DMS153 (cell line): ENCODE data around the gene SLC39A1.
"Not testable (repeated sequence)": the region's sequence is repeated elsewhere in the genome, so short reads cannot be mapped to it uniquely, and the experiment has no call there.

Experiments used
- DNase-seq: peaks from one replicate; lab custom pipeline; 2025; lab: John Stamatoyannopoulos, UW

SLC39A1 gene

DNA sequence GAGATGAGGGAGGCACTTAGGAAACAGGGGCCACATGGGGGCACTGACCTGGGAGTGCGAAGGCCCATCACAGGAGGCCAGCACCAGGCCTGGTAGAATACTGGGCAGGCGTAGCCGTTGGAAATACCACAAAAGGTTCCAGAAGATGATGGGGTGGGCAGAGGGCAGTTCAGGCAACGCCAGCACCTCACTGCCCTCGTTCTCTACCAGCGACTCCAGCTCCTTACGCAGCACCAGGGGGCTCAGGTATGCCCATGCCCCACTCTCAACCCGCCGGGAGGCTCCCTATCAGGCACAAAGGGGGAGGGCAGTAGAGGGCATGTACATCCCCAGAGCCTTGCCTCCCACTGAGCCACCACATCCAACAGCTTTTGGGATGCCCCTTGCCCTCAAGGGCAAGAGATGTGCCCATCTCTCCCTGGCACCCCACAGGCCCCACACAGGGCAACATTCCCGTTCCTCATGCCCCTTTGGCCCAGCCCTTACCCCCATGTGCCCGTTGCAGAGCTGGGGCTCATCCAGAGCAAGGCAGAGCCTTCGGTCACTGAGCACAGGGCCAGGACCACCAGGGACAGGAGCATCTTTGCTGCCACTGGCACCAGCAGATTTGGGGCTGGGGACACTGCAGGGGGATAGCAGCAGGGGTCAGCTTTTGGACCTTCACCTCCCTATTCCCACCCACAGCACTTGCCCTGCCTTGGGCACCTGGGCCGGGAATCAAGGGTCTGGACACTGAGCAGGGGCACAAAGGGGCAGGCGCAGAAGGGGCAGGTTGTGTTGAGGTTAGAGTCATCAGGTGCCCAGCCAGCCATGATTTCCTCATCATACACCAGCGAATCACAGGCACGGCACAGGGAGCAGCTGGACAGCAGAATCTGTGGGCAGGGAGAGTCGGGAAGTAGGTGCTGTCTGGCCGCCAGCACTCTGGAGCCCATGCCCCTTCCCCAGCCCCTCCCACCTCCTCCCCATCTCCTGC lies 30.9 kb downstream of the SLC39A1 start:
- no peak for DNase-seq

DNA sequence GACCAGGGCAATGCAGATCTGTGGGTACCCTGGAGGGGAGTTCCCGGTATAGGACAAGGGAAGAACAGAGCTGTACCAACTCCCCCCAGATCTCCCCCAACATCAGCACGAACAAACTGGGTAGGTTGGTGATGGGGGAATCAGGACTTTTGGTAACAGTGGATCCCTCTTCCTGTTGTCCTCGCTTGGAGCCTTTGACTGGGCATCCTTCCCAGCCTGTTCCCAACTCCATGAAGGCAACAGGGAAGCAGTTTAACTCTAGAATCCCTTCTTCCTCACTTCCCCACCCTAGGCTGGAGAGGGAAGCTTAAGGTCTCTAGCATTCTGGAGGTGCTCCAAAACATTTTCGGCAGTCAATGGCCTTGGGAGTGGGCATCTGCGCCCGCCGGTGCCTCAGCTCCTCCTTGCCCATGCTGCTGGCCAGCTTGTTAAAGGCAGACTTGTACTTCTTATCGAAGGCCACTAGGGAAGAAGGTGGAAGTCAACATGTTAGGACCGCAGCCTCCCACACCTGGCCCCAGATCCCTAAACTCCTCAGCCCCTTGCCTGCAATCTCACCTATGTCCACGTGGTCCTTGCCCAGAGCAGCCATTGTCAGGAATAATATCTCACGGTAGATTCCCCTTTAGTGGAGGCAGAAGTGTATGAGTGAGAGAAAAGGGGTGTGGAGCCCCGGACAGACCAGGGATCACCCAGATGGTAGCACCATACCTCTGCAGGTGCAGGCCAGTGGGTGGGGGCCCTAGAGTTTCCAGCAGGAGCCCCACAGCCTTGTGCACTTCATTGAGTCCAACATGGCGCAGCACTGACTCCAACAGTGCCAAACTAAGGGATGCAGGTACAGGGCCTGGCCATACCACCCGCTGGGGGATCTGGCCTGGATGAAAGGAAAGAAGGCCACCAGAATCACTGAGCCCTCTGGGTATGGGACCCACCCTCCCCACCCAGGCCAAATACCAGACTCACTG lies 33.1 kb downstream of the SLC39A1 start:
- no peak for DNase-seq

GRCh38 chr1:153929426-153929825 lies 33.9 kb downstream of the SLC39A1 start:
- DNase-seq: no peak

- no peak for DNase-seq
Observed at GRCh38 chr1:153928791-153929341, 34.5 kb downstream of the SLC39A1 start.

DNA sequence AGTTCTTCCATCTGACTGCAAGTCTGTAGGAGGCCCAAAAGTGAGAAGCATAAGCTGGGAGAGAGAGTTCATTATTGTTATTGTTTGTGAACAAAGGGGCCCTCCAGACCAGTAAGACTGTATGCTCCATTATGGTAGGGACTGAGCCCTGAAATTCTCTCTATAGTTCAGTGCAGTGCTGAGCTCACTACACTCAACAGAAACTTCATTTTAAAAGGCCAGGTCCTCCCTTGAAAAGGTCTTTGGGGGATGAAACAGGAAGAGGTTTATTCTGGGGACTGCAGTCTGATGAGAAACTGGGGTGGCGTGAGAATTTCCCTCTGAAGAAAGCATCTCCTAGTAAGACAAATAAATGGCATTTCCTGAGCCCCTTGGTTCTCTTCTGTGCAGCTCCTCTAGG lies 35.1 kb downstream of the SLC39A1 start:
- no peak for DNase-seq

- no peak for DNase-seq
Observed at GRCh38 chr1:153926405-153926804, 36.9 kb downstream of the SLC39A1 start.

- peak; percentile 100 for DNase-seq
Observed at GRCh38 chr1:153922972-153923925, 40.1 kb downstream of the SLC39A1 start, which contains the start of gene GATAD2B. TSS of gene GATAD2B (minus strand) at chr1:153922972. CDS start at chr1:153828347, 94,625 bp downstream.

DNA sequence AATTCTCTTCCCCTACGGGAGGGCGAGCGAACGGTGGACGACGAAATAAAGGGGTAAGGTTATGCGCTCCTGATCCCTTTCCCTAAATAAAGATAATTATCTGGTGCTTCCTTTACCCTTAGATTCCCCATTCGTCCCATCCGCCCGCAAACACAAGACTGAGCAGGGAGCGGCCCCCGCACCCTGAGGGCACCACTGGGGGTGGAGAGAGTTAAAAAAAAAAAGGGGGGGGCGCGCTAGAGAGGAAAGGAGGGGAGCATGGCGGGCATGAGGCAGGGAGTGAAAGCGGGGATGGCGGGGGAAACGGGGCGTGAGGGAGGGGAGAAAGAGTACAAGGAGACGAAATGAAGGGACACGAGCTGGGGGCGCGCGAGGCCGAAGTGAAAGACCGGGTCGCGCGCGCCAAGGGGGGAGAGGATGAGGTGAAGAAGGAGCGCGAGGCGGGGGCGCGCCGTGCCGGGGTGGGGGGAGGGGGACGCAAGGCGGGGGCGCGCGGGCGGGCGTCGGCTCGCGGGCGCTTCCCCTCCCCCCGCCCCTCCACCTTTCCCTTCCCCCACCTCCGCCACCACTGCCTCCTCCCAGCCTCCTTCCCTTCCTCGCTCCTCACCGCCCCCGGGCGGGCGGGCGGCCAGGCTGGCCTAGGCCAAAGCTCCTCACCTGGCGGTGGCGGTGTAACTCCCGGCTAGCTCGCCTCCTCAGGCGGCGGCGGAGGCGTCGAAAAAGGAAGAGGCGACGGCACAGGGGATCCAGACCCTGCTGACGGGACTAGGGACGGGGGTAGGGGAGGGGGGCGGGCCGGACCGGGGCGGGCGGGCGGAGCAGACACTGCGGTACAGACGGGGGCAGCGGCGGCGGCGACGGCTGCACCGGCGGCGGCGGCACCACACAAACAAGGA lies 41.0 kb downstream of the SLC39A1 start:
- DNase-seq: no peak

DNA sequence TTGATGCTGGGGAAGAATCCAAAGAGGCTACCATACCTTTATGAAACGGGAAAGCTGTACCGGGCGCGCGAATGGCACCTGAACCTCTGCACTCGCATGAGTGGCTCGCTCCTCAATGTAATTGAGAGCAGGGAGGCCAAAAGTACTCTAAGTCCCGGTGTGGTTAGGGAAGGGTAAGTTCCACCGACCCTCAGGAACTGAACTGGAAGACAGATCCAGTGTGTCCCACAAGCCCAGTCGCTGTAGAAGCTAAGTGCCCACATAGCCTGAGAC lies 41.6 kb downstream of the SLC39A1 start:
- no peak for DNase-seq

GRCh38 chr1:153921080-153921802 lies 42.1 kb downstream of the SLC39A1 start:
- DNase-seq: no peak

DNA sequence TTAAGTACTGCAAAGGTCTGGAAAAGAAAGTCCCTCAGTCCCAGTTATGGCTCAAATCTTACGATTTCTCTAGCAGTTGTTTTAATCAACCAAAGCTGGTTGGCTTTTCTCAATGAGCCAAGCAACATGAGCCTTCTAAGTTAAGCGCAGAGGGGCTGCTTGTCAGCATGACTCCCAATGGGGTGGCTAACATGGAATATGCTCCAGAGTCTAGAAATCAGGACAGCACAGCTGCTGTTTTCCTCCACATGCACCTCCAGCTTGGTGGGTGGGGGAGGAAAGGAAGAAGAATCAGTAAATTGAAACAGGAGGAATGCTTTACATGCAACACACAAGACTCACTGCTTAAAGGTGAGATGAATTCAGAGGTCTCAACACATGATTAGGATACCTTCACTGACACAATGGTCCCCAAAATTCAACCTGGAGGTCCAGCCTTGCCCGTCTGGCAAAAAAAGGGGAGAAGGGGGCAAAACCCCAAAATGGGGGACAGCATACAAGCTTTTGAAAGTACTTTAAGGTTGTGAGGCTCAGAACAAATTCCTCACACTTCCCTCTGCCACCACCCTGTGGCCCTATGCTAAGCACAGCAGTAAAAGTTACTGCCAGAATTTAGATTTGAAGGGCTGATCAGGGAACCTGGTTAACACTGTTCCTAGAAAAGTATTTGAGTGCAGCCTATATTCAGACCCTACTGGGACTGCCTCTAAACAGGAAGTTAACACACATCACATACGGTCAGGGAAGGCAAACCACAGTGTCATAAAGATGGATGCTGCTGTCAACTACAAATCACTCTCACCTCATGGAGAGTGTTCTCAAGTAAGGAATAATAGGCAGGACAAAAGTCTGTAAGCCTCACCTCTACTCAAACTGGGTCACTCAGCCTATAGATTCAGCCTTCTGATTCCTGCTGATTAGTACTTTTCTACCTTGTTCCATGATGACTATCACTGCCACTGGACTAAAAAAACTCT lies 43.2 kb downstream of the SLC39A1 start:
- DNase-seq: no peak

DNA sequence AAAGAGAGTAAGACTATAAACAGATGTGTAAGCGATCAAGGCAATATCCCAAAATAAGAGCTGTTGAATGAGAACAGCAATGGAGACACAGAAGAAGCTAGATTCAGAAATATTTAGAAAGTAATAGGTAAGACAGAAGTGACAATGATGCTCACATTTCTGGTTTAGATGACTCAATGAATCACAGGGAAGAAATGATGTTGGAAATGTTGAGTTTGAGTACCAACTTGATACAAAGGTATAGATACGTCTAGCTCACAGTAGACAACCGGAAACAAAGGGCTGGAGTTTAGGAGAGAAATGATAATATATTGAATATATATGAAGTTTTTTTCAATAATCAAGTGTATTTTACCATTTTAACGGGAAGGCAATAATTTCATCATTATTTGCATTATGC lies 47.0 kb downstream of the SLC39A1 start:
- no peak for DNase-seq

GRCh38 chr1:153912349-153912748 lies 51.0 kb downstream of the SLC39A1 start:
- no peak for DNase-seq

- DNase-seq: not testable (repeated sequence)
Observed at GRCh38 chr1:153910560-153910959, 52.8 kb downstream of the SLC39A1 start.
